ENCODE data around the gene TENM4. TPM values are rescaled to one million over a fixed set of nuclear protein-coding genes. Genes with fewer than 3 reads are reported as not detected.

Gene TENM4
- polyA plus RNA-seq, 1 of the 3 experiments (the other 2 are of a cell fraction): 16.7 TPM

GRCh38 chr11:79083352-79083751, 357.5 kb downstream of the TENM4 start (continued):
- no peak for TF ChIP-seq TEAD4 (IDR thresholded peaks at IDR 0.05; ENCODE audit: borderline replicate concordance, insufficient read depth)
- TF ChIP-seq GATA2 (CRISPR knock-in tag; IDR thresholded peaks at IDR 0.05): no peak
- TF ChIP-seq ZBTB33 (IDR thresholded peaks at IDR 0.05; ENCODE audit: borderline replicate concordance, low read depth): no peak
- TF ChIP-seq SMC3 (IDR thresholded peaks at IDR 0.05; ENCODE audit: low read depth, low read length): no peak
- no peak for TF ChIP-seq YY1 (IDR thresholded peaks at IDR 0.05; ENCODE audit: low read depth)
- no peak for TF ChIP-seq FOXM1 (IDR thresholded peaks at IDR 0.05; ENCODE audit: low read depth)
- no peak for TF ChIP-seq JUND (IDR thresholded peaks at IDR 0.05)
- no peak for TF ChIP-seq PBX3 (IDR thresholded peaks at IDR 0.05)
- TF ChIP-seq NFIC (IDR thresholded peaks at IDR 0.05; ENCODE audit: borderline replicate concordance): no peak

- POLR2A ChIA-PET: no interaction called here
These were observed 357.9 kb downstream of the TENM4 start for GRCh38 chr11:79082907-79083306.

More at GRCh38 chr11:79082907-79083306, 357.9 kb downstream of the TENM4 start:
- Histone ChIP-seq H2AFZ (ENCODE audit: low read depth) (no peak overlapping the region), H3K27ac (ENCODE audit: low read depth in 2 of 2, low read length in 1 of 2) (peak overlapping the region in 1 of 2 experiments; percentile 66; a peak in 2 of 4 replicates), H3K9me2 (no peaks in the 10 kb centered on the region), H3K9ac (no peak overlapping the region), H3F3A (replicated peaks; ENCODE audit: insufficient read depth) (peaks cover 21% of the 10 kb centered on the region), H4K20me1 (ENCODE audit: insufficient read depth) (no peaks in the 10 kb centered on the region), H3K9me3 (no peaks in the 10 kb centered on the region), H3K79me2 (ENCODE audit: insufficient read depth) (no peaks in the 10 kb centered on the region), H3K36me3 (replicated peaks in 1 of 2; ENCODE audit: control insufficient read depth in 1 of 2, insufficient read depth in 2 of 2, low read length in 1 of 2) (no peaks in the 10 kb centered on the region), H3K4me3 (ENCODE audit: low read depth in 2 of 2, low read length in 1 of 2) (no peak overlapping the region), H3K4me1 (ENCODE audit: control insufficient read depth in 1 of 2, insufficient read depth in 2 of 2, low read depth in 1 of 2, low read length in 1 of 2) (peaks cover 41 to 62% of the 10 kb centered on the region in 2 experiments), H3K27me3 (ENCODE audit: insufficient read depth) (no peaks in the 10 kb centered on the region), H3K4me2 (no peak overlapping the region)
- DNase-seq: no peak
- CTCF ChIA-PET: interaction anchor here (0.9 to 4.1 kb wide), 4 partner anchors 17 to 437 kb away, joined by 3 to 18 read pairs (median 4); no protein-coding TSS in a partner anchor
- 100% methylated on average over 3 of the region's 7 CpGs for WGBS (ENCODE audit: low lambda C conversion rate)
- TF ChIP-seq SMC3 (IDR thresholded peaks at IDR 0.05; ENCODE audit: low read depth, low read length): no peak
- no peak for TF ChIP-seq RCOR1 (IDR thresholded peaks at IDR 0.05; ENCODE audit: low read length)
- no peak for TF ChIP-seq NRF1 (IDR thresholded peaks at IDR 0.05; ENCODE audit: low read depth, low read length)
- no peak for TF ChIP-seq MEF2A (IDR thresholded peaks at IDR 0.05; ENCODE audit: borderline replicate concordance, low read depth)
- no peak for TF ChIP-seq TCF12 (IDR thresholded peaks at IDR 0.05)
- no peak for TF ChIP-seq GABPA (IDR thresholded peaks at IDR 0.05; ENCODE audit: low read depth)
- TF ChIP-seq CHD2 (IDR thresholded peaks at IDR 0.05; ENCODE audit: low read length, partially characterized antibody): no peak
- TF ChIP-seq EP300 (IDR thresholded peaks at IDR 0.05; ENCODE audit: borderline replicate concordance in 1 of 2, low read depth in 1 of 2, low read length in 1 of 2): no peak
- TF ChIP-seq CTCF (IDR thresholded peaks at IDR 0.05): no peak
- no peak for TF ChIP-seq NFIC (IDR thresholded peaks at IDR 0.05; ENCODE audit: borderline replicate concordance)
- no peak for TF ChIP-seq ZBTB33 (IDR thresholded peaks at IDR 0.05; ENCODE audit: borderline replicate concordance, low read depth)
- TF ChIP-seq GATA2 (CRISPR knock-in tag; IDR thresholded peaks at IDR 0.05): no peak
- TF ChIP-seq YY1 (IDR thresholded peaks at IDR 0.05; ENCODE audit: low read depth): no peak

All from SK-N-SH (cell line).